ENCODE data around the gene PTPRG. TPM values are rescaled to one million over a fixed set of nuclear protein-coding genes. Genes with fewer than 3 reads are reported as not detected.

The PTPRG gene
- polyA plus RNA-seq, 1 donor = 95.1 TPM

DNA sequence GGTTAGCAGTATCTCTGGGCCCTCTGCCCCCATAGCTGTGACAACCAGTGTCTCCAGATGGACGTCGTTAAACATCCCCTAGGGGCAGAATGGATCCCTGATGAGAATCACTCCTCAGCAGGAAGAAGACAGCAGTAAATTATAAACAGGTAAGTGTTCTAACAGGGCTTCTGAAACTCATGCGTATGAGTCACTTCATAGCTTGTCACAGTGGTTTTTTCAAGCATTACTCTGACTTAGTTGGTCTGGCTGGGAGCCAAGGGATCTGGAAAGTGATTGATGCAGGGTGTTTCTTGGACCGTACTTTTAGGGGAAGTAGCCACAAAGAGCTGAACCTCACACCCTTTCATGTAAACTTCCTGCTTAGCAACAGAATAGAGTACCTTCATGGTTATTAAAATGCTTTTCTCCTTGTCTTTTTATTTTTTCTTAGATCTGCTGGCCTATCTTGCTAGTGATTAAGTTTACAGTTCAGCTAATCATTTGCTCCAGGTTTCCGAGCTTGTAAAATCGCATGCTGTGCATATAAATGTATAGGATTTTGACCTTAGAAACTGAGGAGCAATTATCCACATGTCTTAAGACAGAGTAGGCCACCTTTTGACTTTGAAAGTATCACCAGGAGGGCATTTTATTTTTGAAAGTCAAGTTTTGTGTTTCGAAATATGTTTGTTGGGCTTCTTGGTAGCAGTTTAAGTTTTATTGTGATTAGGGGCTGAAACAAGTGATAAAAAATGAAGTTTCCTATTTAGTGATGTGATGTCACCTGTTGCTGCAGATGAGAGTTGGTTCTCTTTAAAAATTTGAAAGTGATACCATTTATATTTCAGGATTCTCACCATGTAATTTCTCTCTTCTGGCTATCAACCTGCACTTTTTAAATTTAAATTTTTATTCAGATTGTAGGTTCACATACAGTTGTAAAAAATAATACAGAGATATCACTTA is 333.9 kb downstream of the PTPRG start:
- DNase-seq = no peak

DNA sequence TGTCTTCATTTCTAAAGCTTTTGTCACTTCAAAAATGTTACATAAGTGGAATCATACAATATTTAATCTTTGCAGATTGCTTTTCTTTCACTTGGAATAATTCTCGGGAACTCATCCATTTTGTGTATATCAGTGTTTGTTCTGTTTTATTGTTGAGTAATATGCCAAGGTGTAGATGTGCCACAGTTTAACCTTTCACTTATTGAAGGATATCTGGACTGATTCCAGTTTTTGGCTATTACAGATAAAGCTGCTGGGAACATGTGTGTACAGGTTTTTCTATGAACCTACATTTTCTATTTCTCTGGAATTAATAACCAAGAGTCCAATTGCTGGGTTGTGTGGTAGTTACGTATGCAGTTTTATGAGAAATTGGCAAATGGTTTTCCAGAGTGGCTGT is 334.9 kb downstream of the PTPRG start:
- DNase-seq = no peak

DNA sequence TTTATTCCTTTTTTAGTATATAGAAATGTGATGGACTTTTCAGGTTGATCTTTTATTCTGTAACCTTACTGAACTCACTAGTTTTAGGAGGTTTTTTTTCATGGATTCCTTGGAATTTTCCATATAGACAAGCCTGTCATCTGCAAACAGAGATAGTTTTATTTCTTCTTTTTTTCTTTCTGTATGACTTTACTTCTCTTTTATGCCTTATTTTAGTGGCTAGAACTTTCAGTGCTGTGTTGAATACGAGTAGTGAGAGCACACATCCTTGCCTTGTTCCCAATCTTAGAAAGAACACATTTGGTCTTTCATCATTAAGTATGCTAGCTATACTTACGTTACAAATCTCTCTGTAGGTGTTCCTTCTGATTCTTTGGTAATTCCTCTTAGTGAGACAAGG is 336.5 kb downstream of the PTPRG start:
- DNase-seq = no peak

DNA sequence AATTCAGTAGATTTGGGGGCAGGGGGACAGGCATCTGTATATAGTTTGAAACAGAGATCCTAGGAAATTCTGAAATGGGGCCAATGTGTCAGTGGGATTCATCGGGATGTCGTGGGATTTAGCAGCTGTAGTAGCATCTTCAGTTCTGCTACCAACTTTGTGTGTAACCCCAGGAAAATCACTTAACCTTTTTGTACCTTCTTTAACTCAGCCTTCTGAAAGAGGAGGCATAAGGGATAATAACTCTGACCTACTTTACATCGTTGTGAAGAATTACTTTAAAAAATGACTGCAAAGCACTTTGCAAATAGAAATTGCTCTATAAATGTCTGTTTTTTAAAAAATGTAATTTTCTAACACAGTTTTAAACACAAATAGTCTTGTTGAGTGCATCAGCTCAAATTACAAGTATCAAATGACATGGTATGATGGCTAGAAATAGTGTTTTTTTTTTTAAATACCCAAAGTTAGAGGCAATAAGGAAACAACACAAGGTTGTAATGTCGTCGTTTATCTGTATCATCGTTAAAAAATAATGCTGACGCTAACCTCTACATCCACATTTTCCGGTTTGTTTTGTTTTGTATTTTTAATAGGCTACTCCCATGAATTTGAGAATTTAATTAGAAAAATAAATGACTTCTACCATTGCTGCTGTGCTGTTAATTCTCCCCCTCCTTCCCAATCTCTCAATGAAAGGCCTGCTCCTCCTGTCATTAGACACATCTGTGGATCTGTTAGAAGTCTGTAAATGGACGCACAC is 338.5 kb downstream of the PTPRG start:
- no peak for DNase-seq

DNA sequence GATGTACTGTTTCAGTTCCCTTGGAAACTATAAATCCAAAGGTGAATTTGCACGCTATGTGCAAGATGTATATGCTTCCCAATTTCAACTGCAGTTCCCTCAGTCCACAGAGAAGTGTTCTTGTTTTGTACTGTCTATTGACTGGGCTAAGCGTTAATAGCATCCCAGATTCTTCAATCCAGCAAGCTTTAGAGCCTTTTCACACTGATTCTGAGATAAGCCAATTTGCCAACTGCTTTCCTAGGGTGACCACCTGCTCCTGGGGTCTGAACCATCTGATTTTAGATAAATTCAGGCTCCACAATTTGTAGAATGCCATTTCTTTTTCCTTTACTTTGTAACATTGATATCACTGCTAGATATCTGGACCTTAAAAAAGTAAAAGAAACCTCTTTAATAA is 340.1 kb downstream of the PTPRG start:
- DNase-seq = no peak

DNA sequence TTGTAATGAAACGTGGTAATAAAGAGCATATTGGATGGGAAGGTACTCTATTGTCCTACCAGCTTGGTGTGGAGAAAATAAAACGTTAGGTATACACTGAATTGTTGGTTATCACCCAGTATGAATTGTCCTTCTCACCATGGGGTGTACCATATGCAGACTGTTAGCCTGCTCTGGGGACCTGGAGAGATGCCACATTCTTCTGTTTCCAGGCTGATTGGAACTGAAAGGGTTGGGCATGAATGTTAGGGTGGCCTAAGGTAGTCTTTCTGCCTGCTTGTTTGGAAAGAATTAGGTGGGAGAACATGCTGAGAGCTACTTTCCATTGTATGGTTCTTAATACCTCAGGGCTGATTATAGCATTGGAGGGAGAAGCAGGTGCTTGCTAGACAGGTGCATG is 340.6 kb downstream of the PTPRG start:
- DNase-seq = no peak

DNA sequence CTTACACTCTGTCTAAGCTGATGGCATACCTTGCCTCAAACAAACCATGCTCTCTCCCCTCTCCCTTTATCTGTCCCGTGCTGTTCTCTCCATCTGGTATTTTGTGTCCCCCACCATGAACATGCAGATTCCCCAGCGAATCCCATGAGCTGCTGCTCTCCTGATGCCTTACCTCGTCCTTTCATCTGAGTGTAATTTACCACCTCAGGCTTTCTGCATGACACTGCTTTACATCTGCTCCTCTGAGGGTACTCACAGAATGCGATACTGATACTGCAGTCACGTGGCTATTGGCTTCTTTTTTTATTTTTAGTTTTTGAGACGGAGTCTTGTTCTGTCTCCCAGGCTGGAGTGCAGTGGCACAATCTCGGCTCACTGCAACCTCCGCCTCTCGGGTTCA is 341.7 kb downstream of the PTPRG start:
- DNase-seq = no peak

DNA sequence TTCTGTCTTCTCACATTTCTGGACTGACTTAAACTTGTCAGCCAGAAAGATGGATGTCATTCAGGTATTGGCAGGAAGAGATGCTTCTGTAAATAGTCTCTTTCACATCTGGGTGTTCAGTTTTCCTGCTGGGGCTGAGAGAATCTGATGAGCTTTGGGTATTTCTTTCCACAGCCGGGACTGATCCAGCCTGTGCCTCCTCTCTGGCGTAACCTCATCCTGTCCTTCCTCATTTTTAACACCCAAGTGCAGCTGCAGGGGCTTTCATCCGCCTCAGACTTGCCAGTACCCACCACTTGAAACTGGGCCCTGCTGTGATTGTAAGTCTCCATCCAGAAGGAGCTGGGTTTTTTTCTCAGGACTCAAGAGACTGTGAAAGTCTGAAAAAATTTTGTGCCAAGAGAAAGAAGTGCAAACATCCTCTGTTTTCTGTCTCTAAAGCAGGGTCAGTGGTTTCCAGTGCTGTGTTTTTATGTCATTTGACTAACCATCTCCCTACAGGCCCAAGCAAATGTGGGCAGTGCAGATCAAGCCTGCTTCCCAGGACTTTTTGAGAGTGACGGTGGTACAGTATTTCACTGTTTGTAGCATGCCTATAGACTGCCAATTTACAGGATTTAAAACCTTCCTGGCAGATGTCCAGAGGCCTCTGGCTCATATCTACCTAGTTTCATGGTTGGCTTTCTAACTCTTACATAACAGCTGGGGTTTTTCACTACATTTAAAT is 342.7 kb downstream of the PTPRG start:
- DNase-seq = no peak

DNA sequence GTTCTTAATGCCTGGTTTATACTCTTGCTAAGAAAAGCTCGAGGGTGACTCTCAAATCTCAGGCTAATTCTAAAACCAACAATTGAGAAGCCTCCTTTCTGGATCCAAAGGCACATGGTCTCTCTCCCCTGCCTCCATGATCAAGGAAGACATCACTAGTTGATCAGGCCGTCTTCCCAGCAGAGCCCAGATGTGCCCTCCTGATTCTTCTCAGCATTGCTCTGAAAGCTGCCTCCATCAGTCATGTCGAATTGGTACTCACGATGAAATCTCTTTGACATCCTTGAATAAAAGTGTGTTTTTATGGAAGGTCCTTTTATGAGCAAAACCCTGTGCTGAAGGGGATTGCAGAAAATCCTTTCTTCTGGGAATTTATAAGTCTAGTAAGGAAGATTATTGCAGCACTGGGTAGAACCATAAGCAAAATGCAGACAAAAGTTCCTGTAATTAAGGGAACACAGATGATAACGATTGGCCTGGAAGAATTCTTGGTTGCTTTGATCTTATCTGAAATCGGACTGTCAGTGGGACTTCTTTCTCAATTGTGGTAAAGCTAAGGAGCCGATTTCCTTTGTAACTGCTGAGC is 345.9 kb downstream of the PTPRG start:
- no peak for DNase-seq

DNA sequence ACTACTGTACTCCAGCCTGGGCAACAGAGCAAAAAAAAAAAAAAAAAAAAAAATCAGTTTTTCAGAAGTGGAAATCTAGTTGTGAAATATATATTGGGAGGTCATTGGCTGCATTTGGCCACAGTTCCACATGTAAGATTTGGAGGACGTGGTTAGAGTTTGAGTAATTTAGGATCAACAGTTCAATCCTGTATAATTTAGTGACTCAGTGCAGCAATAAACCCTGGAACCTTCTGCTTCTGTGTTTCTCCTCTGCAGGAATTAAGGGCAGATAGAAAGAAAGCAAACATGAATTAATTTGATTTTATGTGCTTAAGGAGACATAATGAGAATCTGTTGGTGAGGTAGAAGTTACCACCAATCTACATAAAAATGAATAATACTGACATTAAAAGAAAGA is 347.0 kb downstream of the PTPRG start:
- no peak for DNase-seq

DNA sequence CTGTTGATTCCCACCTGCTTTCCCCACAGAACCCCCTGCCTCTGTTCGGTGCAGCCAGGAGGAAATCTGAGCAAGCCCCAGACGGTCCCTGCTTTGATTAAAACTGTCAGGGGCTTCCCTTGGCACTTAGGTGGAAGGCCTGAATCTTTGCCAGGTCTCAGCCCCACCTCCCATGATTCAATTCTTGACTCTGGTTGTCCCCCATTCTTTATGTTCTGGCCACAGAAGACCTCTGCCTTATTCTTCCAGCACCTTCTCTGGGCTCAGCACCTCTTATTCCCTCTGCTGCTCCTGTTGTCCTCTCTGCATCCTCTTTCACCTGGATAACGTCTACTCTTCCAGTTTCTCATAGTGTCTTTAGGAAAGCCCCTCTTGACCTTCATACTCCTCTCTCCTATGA is 349.4 kb downstream of the PTPRG start:
- DNase-seq = no peak

DNA sequence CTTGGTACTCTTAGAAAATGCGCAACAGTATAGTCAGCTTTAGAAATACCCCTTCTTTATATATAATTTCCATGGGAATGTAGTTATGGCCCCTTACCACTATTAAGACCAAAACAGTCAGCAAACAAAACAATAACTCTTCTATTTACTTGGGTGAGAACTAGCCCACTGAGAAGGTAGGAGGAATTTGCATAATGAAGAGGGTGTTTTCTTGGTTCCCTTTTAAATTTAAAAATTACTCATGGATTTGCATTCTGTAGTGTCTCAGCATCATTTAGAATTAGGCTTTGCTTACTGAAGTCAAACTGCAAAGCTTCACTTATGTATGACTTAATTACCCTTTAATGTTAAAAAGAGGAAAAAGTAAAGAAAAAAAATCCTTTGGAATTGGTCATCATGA is 350.8 kb downstream of the PTPRG start:
- DNase-seq = no peak

DNA sequence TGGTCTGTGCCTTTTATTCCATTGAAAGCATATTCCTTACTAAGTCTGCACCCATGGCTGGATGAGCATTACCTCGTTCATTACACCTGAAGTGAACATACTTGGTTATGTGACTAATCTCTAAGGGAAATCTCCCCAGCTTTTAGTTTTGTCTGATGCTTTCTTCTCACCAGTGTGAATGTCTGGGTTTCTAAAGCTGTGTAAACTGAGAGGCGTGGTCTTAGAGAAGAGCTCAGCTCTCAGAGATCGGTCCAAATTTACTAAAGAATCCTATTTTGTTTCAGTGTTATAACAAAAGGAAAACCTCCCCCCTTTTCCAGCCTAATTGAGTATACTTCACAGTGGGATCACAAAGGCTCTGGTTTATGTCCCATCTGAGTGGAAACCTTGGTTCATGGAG is 352.3 kb downstream of the PTPRG start:
- no peak for DNase-seq

DNA sequence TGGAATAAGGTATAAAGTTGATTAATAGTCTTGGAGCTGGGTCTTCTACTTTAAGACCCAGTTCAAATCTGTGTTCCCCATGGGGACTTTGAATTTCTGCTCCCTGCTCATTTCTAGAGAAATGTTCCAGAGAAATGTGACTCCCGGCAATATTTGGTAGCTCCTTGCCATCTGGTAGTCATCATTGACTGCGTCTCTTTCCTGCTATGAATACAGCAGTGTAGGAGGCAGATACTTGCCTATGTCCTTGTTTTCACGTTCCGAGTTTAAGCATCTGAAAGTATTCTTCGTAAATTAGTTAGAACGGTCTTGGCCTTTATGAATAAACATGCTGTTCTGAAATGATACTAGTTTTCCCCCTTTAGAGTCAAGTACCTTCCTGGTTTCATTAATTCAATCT is 352.9 kb downstream of the PTPRG start:
- no peak for DNase-seq

DNA sequence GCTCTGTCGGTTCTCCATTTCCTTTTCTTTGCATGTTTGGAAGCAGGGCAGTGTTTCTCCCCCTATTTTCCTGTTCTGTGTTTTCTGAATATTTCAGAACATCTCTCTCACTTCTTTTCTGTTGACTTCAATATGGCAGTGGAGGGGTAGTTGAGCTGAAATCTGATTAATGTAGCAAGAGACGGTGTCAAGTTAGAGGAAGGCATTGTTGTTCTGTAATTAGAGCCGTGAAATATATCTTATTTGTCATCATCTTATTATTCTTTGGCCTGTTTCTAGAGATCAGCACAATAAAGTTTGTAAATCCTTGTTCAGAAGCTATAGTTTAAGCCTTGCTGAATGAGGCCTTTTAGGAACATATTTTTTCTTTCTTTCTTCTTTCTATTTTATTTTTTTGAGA is 353.9 kb downstream of the PTPRG start:
- DNase-seq = no peak

DNA sequence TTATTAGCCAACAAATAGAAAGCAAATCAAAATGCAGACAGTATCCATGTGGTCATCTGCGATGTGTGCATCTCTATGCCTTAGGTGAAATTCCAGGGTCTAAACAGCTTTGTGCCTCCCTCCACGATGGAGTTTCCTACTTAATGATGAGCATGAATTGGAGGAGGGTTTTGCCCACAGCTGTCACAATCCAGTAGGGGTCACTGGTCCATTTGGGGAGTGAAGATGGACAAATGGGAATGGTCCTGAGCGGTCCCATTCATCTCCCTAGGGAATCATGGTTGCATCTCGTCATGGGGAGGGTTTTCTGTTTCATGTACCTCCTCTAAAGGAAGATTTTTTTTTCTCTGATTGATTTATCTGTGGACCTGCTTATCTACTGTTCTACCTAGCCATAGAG is 358.0 kb downstream of the PTPRG start:
- DNase-seq = no peak

DNA sequence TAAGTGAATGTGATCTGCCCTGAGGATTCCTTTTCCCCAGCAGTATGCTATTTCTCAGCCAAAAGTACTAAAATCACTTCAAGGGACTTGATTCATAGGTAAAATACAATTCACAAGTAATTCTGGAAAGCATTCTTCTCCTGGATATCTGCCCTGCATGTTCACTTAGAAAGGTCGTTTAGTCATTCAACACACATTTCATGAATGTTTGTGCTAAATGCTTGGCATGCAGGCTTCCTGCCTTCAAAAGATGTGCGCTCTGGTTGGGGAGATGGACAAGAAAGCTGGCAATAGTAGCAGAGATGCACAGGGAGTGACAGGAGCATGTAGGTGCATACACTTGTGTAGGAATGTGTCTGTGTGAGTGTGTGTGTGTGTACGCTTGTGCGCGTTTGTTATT is 360.7 kb downstream of the PTPRG start:
- DNase-seq = no peak

DNA sequence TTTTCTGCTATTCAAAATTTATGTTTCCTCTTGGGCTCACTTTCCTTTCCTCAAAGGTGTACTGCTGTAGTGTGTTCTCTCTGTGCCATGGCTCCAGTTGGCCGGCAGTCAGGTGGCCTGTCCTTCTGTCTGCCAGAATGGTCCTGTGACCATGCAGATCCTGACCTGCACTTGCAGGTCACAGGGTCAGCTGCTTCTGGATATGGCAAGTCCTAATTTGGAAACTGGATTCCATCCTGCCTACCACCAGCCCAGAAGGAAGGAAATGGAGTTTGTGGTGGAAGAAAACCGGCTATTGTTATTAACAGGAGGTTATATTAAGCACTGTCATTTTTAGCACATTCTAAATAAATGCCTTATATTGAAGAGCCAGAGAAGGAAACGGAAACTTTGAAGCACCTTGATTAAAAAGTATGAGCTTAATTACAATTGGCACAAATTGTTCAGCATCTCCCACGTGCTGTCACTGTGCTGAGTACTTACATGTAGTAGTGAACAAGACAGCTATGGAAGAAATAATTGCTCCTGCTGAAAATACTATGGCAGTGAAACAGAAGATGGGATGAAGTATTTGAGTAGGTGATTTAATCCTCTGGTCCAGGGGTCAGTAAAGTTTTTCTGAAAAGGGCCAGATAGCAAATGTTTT is 362.8 kb downstream of the PTPRG start:
- no peak for DNase-seq

DNA sequence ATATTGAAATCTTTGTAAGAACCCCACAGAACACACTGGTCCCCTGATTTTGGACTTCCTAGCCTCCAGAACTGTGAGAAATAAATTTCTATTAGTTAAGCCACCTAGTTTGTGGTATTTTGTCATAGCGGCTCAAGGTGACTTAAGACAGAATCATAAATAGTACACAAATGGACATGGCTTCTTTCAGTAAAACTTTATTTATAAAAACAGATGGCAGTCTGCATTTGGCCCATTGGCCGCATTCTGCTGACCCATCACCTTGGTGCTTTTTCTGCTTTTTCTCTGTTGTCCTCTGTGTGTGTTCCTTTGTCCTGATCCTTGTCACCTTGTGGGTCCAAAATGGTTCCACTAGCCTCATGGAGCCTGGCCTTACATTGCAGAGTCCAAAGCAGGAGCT is 363.6 kb downstream of the PTPRG start:
- no peak for DNase-seq

DNA sequence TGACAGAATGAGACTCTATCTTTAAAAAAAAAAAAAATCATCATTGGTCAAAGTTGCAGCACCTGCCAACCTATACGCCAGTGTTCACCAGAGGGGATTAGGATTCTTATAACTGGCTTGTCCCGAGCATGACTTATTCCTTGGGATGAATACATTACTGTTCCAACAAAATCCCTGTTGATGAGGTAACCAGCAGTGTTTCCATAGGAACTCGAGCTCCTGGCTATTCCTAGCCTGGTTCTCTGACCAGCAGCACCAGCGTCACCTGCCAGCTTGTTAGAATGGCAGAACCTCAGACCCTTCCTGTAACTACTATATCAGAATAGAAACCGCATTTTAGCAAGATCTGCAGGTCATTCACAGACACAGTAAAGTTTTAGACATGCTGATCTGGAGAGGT is 364.4 kb downstream of the PTPRG start:
- DNase-seq = no peak

DNA sequence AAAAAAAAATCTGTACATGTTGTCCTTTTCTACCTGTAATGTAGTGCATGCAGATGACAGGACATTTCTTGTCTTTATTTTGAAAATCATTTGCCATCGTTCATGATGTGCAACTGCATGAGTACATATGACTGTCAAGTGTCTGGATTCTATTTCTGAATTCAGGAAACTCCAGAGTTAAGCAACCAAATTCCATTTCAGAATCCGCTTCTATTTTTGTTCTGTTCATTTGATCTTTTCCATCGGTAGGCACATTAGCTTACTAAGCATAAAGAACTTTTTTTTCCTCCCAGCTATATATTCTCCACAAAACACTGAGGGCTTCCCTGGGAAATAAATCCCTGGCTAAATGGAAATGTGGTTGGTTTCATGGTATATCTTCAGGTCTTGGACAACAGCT is 365.6 kb downstream of the PTPRG start:
- DNase-seq = no peak

DNA sequence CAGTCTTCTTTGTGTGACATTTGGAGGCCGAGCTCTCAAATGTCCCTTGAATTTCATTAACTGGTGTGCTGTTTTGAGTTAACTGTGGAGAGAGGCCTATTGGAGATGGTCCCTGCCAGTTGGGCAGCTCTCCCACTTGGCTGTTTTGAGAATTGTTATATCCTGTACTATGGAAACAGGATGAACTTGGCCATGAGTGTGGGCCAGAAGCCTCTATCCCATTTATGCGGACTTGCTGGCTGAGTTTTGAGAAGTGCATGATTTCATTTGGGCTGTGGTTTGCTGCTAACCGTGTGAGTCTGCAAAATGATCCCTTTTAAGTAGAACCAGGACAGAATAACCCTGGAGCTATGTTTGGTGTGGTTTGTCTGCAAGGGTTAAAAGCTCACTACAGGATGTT is 366.0 kb downstream of the PTPRG start:
- no peak for DNase-seq
